Neural crest cell (in vitro differentiated cells): Measurements from ENCODE around the gene PRKCG. TPM values are rescaled to one million over a fixed set of nuclear protein-coding genes. Genes with fewer than 3 reads are reported as not detected.

Experiments used
- DNase-seq: peaks from one replicate; pipeline ENCODE4 v3.0.0; 2021; ENCODE audit warnings: low read depth, mixed read lengths, low spot score
- H3K27ac Mint-ChIP-seq: one replicate; pipeline ENCODE4 v1.8.0; 2021; ENCODE audit warnings: mild to moderate bottlenecking, mixed read lengths; ENCODE audit not compliant: unreplicated experiment
- H3K27me3 Mint-ChIP-seq: 2 replicates; pipeline ENCODE4 v1.8.0; 2021; ENCODE audit warnings: low read depth, mild to moderate bottlenecking, mixed read lengths
- H3K36me3 Mint-ChIP-seq: 2 replicates; pipeline ENCODE4 v1.8.0; 2021; ENCODE audit warnings: low read depth, mild to moderate bottlenecking, mixed read lengths
- H3K4me1 Mint-ChIP-seq: 2 replicates; pipeline ENCODE4 v1.8.0; 2021; ENCODE audit warnings: mixed read lengths
- H3K4me3 Mint-ChIP-seq: one replicate; pipeline ENCODE4 v1.8.0; 2021; ENCODE audit warnings: mild to moderate bottlenecking, mixed read lengths
- H3K9me3 Mint-ChIP-seq: 2 replicates; pipeline ENCODE4 v1.8.0; 2021; ENCODE audit warnings: mixed read lengths
- total RNA-seq: library from RNA; stranded (reverse); gene quantifications from 2 replicates; pipeline ENCODE4 v1.2.1, GENCODE V29; 2021
- TF ChIP-seq, protein P1 (sequence below): fragments of 200-600 bp; sonication (generic); conservative IDR thresholded peaks from 2 replicates; pipeline ENCODE4 v1.5.0; 2021; ENCODE audit warnings: antibody characterized with exemption, mild to moderate bottlenecking

Gene PRKCG
- total RNA-seq, 1 donor from 2014 or later = 0.65 TPM

DNA sequence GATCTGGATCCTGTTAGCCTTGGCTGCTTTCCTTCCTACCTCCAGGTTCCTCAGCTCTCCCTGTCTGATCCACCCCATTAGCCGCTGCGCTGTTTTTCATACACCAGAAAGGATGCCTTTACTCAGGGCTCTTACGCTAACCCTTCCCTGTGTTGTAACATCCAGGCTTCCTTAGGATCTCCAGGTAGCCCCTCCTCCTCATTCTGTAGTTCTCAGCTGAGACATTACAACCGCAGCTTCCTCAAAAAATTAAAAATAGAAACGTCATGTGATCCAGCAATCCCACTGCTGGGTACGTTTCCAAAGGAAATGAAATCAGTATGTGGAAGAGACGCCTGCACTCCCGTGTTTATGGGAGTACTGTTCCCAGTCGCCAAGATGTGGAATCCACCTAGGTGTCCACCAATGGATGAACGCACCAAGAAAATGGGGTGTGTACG lies 32.7 kb upstream of the PRKCG start:
- H3K27ac Mint-ChIP-seq = no peak overlapping the region
- no peak overlapping the region for H3K4me3 Mint-ChIP-seq
- no peaks in the 10 kb centered on the region for H3K9me3 Mint-ChIP-seq
- no peak for DNase-seq
- H3K27me3 Mint-ChIP-seq = peaks cover 9% of the 10 kb centered on the region
- TF ChIP-seq, protein P1, sequence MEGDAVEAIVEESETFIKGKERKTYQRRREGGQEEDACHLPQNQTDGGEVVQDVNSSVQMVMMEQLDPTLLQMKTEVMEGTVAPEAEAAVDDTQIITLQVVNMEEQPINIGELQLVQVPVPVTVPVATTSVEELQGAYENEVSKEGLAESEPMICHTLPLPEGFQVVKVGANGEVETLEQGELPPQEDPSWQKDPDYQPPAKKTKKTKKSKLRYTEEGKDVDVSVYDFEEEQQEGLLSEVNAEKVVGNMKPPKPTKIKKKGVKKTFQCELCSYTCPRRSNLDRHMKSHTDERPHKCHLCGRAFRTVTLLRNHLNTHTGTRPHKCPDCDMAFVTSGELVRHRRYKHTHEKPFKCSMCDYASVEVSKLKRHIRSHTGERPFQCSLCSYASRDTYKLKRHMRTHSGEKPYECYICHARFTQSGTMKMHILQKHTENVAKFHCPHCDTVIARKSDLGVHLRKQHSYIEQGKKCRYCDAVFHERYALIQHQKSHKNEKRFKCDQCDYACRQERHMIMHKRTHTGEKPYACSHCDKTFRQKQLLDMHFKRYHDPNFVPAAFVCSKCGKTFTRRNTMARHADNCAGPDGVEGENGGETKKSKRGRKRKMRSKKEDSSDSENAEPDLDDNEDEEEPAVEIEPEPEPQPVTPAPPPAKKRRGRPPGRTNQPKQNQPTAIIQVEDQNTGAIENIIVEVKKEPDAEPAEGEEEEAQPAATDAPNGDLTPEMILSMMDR = no peak
- no peaks in the 10 kb centered on the region for H3K36me3 Mint-ChIP-seq
- H3K4me1 Mint-ChIP-seq = peaks cover 10% of the 10 kb centered on the region

DNA sequence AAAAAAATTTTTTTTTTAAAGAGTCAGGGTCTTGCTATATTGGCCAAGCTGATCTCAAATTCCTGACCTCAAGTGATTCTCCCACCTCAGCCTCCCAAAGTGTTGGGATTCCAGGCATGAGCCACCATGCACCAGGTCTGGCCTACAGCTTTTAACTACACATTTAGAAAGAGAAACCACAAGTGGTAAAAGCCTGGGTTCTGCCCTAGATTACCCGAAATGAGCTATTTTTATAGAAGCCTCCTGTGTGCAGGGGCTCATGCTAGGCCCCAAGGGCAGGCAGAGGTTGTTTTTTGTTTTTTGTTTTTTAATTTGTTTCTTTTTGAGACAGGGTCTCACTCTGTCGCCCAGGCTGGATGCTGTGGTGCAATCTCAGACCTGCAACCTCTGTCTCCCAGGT lies 28.3 kb upstream of the PRKCG start:
- peaks cover 9% of the 10 kb centered on the region for H3K27me3 Mint-ChIP-seq
- H3K27ac Mint-ChIP-seq = no peak overlapping the region
- no peak for DNase-seq
- peaks cover 10% of the 10 kb centered on the region for H3K4me1 Mint-ChIP-seq
- H3K36me3 Mint-ChIP-seq = no peaks in the 10 kb centered on the region
- H3K9me3 Mint-ChIP-seq = no peaks in the 10 kb centered on the region
- H3K4me3 Mint-ChIP-seq = no peak overlapping the region
- TF ChIP-seq, protein P1 = no peak

DNA sequence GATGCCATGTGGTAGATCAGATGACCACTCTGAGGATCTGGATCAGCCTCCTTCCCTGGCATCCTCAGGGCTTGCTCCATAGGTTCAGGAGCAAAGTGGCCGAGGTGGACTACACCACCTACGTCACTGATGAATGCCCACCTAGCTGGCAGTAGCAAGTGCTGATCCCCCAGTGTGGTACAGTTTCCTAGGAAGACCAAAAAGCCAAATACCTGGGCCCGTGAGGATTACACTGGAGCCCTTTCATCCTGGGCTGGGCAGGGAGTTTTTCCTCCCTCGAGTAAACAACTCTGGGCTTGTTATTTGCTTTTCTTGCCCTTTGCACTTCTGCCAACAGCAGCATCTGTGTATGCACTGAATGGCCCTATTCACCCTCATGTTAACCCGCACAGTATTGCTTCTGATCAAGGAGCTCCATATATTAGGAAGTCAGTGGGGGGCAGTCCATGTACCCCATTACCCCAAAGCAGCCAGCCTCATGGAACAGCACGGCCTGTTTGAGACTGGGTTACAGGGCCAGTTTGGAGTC lies 17.6 kb upstream of the PRKCG start:
- H3K36me3 Mint-ChIP-seq = no peaks in the 10 kb centered on the region
- no peak for DNase-seq
- H3K9me3 Mint-ChIP-seq = no peaks in the 10 kb centered on the region
- no peak overlapping the region for H3K27ac Mint-ChIP-seq
- peaks cover 34% of the 10 kb centered on the region for H3K4me1 Mint-ChIP-seq
- peak overlapping the region; percentile 44 for H3K4me3 Mint-ChIP-seq
- H3K27me3 Mint-ChIP-seq = peaks cover 35% of the 10 kb centered on the region
- TF ChIP-seq, protein P1 = no peak

DNA sequence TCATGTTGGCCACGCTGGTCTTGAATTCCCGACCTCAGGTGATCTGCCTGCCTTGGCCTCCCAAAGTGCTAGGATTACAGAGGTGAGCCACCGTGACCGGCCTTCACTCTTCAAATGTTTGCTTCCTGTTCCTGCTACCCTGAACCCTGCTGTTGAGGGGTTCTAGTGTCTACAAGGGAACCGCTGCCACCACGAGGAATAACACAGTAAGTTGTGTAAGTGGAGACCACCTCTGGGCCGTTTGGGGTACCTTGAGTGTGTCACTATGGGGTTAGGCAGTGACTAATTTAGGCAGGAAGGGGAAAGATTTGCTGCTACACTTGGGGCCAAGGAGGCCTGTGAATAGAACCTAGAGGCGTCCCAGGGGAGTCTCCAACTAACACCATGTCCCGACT lies 16.5 kb upstream of the PRKCG start:
- Mint-ChIP-seq H3K36me3 (no peaks in the 10 kb centered on the region), H3K9me3 (no peaks in the 10 kb centered on the region), H3K27ac (peak overlapping the region; percentile 57), H3K27me3 (peaks cover 35% of the 10 kb centered on the region), H3K4me3 (peak overlapping the region; percentile 82), H3K4me1 (peaks cover 37% of the 10 kb centered on the region)
- TF ChIP-seq, protein P1 = no peak
- no peak for DNase-seq

DNA sequence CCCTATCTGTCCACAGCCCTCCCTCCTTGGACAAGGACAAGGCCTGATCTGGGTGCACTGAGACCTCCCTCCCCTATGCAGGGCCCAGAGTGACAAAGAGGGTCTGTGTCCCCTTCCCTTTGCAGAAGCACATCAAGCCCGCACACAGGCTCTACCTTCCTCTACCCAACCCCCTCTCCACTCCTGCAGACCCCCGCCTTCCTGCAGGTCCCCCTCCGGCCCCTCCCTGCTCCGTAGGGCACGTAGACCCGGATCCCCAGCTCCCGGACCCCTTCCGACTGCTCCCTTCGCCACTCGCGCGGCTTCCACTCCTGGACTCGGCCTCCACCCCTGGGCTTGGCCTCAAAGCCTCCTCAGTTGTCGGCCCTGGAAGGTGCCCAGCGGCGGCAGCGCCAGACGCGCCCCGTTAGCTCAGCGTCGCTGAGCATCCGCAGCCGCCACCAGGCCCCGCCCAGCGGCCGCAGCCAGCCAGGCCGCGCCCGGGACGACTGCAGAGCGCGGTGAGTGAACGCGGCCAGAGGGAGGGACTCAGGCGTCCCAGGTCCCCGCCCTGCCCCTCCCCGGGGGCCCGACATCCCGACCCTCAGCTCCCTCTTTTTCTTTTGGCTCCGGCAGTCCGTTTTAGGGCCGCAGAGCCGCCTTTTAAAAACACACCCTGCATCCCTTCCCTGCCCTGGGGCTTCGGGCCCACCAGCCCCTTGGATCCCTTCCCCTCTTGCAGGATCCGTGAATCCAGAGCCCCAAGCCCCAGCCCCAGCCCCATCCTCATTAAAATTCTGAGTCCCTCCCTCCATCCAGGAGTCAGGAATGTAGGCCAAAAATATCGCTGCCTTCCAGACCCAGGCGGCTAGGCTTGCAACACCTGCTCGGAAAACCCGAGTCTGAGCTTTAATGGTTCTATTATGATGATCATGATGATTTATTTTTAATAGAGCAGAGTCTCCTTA lies 15.8 kb upstream of the PRKCG start:
- no peaks in the 10 kb centered on the region for H3K9me3 Mint-ChIP-seq
- peak overlapping the region; percentile 91 for H3K4me3 Mint-ChIP-seq
- H3K27ac Mint-ChIP-seq = peak overlapping the region; percentile 99
- H3K4me1 Mint-ChIP-seq = peaks cover 38% of the 10 kb centered on the region
- peaks cover 35% of the 10 kb centered on the region for H3K27me3 Mint-ChIP-seq
- no peaks in the 10 kb centered on the region for H3K36me3 Mint-ChIP-seq
- TF ChIP-seq, protein P1 = no peak
- DNase-seq = peak; percentile 46
